Left cardiac atrium (tissue), 4 donors: ENCODE data around the gene THBS2. TPM values are rescaled to one million over a fixed set of nuclear protein-coding genes. Genes with fewer than 3 reads are reported as not detected.

Source experiments
- ATAC-seq, 2 donors: fragments of 200-7000 bp; cut with Tn5 transposase; one replicate each; pipeline ENCODE4 v1.9.1; 2020; ENCODE audit warnings: mild to moderate bottlenecking in 2 of 2, moderate library complexity in 2 of 2
- DNase-seq: peaks from one replicate; pipeline ENCODE4 v3.0.0-alpha.2; 2020
- intact Hi-C, 2 donors: fragments of 100-400 bp; cut with DNase I; formaldehyde crosslinking; loops; one replicate each; pipeline versions ENCODE4 v1.14.1 to v1.15.1; 2022 to 2023
- total RNA-seq, 2 donors: library from RNA; stranded (reverse); fragmentation: NEBNext Ultra II Directional; extraction: Animal tissue kit (Norgen Biotek cat#: 25700); gene quantifications; one replicate each; pipeline ENCODE4 v1.2.1, GENCODE V29; 2021
- donor health status: DM: no; HTN: yes; CAD: no.
- donor health status: DM: no; HTN: yes; CAD: no; lungs with severe emphysema.
- donor health status: DM: yes; HTN: yes; CAD: no.
- donor health status: Dilated cardiomyopathy.

Gene THBS2
- total RNA-seq, 2 donors from 2014 or later, result 22.7 to 74.8 TPM

DNA sequence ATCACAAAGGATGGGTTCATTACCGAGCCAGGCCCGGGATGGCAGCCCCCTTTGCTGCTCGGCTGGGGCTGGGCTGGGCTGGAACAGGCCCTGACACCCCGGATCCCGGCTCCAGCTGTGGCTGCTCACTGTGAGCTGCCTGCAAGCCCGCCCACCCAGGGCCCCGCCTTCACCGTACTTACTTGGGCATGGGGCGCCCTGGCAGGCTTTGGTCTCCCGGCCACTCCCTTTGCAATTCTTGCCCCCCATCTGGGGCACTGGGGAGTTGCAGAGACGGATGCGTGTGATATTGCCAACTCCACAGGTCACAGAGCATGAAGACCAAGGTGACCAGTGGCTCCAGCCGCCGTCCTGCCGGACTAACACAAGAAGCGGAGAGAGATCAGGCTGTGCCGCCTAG, 16.7 kb downstream of the THBS2 start:
- intact Hi-C loops, result no loop called here
- DNase-seq (no peak), ATAC-seq (no peak)

DNA sequence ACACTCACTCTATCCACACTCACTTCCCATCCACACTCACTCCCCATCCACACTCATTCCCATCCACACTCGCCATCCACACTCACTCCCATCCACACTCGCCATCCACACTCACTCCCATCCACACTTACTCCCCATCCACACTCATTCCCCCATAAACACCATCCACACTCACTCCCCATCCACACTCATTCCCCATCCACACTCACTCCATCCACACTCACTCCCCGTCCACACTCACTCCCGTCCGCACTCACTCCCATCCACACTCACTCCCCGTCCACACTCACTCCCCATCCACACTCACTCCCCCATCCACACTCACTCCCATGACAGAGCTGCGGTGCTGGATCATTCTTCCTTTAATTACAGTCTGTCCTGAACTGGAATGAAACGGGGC, 17.1 kb downstream of the THBS2 start:
- intact Hi-C loops, result no loop called here
- ATAC-seq, result no peak
- DNase-seq, result no peak

DNA sequence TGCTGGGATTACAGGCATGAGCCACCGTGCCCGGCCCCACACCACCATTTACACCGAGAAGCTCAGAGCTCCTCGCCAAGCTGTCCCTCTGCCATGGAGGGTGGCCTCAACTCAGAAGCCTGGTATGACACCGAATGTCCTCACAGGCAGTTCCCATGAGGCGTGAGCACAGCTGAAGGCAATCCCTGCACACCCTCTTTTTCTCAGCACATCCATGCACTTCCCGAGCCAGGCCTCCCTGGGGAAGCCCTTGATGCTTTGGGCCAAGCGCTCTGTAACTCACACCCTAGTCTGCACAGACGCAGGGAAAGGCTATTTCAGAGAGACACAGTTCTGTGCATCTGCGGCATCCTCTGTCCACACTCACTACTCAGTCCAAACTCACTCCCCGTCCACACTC, 18.4 kb downstream of the THBS2 start:
- no peak for ATAC-seq
- intact Hi-C loops, result no loop called here
- no peak for DNase-seq

DNA sequence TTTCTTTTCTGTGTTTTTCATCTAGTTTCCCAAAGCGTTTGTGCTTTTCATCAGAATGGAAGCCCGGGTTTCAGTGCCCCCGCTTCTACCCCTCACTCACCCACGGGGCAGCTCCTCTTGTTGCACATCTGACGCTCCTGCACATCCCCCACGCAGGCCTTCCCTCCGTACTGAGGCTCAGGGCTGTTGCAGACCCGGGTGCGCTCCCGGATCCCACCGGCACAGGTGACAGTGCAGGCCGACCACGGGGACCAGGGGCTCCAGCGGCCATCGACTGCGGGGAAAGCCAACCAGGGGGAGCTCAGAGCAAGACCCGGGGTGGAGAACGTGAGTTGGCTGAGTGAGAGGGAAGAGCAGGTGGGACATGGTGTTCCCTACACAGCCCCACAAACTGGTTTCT, 19.0 kb downstream of the THBS2 start:
- no peak for ATAC-seq
- DNase-seq, result no peak
- intact Hi-C loops, result no loop called here

DNA sequence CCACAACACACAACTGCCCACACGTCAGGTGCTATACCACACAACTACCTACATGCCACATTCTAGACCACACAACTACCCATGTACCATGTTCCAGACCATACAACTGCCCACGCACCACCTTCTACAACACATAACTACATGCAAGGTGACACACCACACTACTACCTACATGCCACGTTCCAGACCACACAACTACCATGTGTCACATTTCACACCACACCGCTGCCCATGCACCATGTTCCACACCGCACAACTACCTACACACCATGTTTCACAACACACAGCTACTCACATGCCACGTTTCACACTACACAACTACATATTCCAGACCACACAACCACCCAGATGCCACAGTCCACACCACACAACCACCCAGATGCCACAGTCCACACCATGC, 19.8 kb downstream of the THBS2 start:
- DNase-seq (no peak), ATAC-seq (no peak)
- intact Hi-C loops, result no loop called here

DNA sequence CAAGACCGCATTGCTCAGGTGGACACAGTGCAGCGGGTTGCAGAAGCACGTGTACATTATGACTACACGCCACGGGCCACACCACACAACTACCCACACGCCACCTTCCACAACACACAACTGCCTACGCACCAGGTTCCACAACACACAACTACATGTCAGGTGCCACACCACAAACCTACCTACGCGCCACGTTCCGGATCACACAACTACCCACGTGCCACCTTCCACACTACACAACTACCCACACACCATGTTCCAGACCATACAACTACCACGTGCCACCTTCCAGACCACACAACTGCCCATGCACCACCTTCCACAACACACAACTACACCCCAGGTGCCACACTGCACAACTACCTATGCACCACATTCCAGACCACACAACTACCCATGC, 20.5 kb downstream of the THBS2 start:
- ATAC-seq (no peak), DNase-seq (no peak)
- intact Hi-C loops, result no loop called here

DNA sequence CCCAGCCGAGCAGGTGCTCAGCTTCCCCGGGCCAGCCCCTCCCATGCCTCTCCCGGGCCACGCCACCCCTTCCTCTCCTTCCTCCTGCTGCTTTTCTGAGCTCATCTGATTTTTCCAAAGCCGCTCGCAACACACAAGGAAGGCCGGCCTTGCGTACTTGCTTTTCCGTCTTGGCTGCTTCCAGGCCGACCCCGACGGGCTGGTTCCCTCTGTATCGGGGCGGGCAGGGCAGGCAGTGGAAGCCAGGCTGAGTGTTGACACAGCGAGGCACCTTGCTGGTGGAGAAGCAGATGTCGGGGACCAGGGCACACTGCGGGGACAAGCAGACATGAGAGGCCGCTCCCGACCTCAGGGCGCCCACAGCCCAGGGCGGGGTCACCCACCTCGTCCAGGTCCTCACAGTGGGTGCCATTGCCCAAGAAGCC, 21.1 kb downstream of the THBS2 start:
- DNase-seq, result no peak
- ATAC-seq, result no peak
- intact Hi-C loops, result no loop called here

DNA sequence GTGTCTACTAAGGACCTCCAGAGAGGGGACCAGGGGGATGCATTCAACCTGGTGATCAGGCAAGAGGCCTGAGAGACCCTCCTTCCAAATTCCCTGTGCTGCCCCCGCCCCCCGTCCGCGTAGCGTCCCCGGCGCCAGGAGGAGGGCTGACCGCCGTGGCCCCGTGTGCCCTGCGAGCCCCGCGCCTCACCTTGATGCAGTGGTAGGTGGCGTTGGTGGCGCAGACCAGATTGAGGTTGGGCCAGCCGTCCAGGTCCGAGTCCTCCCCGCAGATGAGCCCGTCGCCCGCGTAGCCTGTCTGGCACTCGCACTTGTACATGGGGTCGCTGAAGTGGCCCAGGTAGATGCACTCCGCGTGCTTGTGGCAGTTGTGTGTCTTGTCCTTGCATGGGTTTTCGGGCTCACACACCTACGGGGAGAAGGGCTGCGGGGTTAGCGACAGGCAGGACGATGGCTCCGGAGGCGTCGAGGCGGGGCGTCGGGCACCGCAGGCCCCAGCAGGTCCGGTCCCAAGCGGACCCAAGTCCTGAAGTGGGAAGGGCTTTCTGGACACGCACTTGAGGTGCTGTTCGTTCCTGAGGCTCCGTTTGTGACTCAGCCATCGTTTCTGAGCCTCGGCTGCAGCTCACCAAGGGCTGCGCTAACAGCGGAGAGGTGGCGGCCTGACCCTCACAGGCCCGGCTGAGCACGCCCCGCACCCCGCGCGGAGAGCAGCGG, 21.7 kb downstream of the THBS2 start:
- DNase-seq (no peak), ATAC-seq (no peak)

DNA sequence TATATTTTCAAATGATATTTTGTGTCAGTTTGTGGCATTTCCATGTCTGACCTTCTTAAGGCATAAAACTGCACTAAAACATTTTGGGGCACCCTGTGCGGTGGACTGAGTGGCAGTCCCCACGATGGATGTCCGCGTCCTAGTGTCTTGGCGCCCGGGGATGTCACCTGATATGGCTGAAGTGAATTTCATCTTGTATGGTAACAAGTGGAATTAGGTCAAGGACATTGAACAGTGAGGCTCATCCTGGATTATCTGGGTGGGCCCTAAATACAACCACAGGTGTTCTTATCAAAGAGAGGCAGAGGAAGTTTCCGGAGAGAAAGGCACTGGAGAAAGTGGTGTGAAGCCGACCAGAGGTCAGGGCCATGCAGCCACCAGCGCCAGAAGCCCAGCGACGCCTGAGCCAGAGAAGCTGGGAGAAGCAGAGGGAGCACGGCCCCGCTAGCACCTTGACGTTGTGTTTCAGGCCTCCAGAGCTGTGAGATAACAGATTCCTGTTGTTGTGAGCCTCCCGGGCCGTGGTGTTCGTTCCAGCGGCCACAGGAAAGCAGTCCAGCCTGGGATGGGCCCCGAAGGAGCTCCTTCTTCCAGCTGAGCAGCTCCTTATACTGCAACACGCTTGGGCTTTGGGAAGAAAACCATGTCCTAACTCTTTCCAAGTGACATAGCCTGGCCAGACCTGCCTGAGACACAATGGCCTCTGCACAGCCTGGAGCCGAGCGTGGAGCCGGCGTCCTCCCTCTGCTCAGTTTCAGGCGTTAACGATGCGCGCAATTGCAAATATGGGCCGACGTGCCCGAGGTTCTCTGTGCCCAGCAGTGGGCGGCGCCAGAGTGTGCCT, 22.5 kb downstream of the THBS2 start:
- intact Hi-C loops, result no loop called here
- peak; percentile 8 to 28 for ATAC-seq

More for the DNA sequence above, 21.7 kb downstream of the THBS2 start:
- intact Hi-C loops, result no loop called here

DNA sequence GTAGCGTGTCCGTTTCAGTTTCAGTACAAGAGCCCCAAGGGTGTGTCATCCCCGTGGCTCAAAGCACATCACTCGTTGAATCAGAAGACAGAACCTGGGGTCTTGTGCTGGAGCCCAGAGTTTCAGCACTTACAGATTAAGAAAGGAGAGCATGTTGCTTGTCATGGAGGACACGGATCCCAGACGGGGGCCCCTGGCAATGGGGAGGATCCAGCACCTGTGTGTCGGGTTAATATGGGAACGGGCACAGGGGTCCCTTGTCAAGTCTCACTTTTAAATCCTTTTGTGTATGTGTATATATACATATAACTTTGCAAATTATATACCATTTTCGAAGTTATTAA, 23.4 kb downstream of the THBS2 start:
- ATAC-seq (no peak), DNase-seq (no peak)
- intact Hi-C loops, result no loop called here

More for the DNA sequence above, 22.5 kb downstream of the THBS2 start:
- DNase-seq, result no peak

DNA sequence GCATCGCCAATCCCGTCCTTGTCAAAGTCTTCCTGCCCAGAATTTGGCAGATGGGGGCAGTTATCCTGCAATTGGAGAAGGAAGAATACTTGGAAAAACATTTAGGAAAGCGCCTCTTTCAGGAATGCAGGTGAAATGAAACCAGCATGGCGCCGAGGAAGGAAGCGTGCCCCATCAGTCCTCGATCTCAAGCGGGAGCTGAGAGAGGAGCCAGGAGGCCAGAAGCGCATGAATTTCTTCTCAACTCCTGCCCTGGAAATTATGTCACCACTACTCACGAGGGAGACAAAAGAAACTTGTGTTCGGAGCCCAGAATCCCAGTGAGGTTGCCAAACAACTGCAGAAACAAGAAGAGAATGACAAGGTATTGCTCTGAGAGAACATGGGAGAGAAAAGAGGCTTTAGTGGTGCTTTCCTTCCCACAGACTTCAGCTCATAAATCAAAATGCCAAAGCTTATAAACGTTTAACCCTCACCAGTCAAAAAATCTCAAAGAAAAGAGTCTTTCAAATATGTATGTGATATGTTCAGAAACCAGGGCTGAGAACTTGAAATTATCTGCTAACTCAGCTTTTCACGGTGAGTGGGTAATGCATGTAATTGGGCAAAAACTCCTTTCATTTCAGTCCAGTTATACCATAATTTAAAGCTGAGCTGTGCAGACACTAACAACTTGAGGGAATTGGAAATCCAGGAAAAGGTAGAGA, 23.9 kb downstream of the THBS2 start:
- ATAC-seq (peak in 1 of 2 donors; percentile 29), DNase-seq (peak; percentile 6)
- intact Hi-C loops, result no loop called here

DNA sequence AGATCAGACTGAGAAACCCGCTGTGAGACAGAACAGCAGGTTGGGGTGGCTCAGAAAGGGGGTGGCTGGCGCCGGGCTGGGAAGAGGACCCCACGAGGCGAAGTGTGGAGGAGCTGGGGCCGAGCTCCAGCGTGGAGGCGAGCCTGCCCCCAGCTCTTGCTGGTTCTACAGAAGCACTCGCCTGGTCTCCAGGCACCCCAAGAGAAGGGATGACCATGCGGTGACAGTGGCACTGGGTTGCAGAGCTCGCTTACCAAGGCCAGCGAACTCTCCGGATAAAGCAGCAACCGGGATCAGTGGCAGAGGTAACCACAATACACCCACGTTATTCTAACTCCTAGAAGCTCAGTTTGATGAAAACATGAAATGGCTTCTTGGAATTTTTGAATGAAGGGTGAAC, 26.5 kb downstream of the THBS2 start:
- DNase-seq (no peak), ATAC-seq (no peak)
- intact Hi-C loops, result no loop called here

DNA sequence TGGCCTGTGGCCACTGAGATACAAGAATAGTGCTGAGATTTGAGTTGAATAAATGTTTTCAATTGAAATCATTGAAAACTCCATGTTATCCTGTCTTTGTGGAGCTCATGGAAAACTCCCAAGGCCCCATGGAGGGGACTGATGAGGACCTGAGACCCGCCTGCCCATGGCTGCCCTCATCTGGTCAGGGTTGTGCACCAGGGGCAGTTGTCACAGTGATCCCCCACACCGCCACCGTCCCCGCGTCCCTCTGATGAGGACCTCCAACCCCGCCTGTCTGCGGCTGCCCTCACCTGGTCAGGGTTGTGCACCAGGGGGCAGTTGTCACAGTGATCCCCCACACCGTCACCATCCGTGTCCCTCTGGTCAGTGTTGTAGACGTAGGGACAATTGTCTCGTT, 27.8 kb downstream of the THBS2 start:
- intact Hi-C loops, result no loop called here
- peak; percentile 20 for DNase-seq
- ATAC-seq, result no peak

DNA sequence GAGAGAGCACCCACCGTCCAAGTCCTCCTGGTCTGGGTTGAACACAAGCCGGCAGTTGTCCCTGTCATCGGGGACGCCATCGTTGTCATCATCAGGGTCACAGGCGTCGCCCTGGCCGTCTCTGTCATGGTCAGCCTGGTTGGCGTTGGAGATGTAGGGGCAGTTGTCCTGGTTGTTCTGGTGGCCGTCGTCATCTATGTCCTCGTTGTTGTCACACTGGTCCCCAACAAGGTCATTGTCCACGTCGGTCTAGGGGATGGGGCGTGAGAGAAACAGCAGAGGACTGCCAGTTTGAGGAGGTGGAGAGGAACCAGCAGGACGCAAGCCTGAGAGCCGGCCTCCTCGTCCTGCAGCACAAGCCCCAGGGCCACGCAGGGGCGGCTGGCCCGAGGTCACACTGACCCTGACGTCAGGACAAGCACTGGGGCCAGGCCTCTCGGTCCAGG, 28.5 kb downstream of the THBS2 start:
- DNase-seq (no peak), ATAC-seq (no peak)
- intact Hi-C loops, result no loop called here

DNA sequence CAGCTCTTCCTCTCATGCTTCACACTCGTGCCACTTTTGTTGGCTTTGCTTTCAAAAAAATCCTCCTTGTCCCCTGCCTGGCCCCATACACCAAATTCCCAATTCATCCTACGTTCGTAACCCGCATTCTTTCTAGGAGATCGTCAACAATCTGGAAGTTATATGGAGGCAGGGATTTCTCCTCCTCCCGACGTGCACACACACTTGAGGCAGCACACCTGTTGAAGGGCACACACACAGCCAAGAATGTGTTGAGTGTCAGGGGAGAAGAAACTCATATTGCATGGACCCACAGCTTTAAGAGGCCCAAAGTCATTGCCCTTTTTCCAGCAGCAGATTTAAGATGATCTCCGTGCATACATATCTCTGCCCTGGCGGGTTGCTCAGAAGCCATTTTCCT, 28.9 kb downstream of the THBS2 start:
- DNase-seq (no peak), ATAC-seq (peak in 1 of 2 donors; percentile 4)
- intact Hi-C loops, result no loop called here

DNA sequence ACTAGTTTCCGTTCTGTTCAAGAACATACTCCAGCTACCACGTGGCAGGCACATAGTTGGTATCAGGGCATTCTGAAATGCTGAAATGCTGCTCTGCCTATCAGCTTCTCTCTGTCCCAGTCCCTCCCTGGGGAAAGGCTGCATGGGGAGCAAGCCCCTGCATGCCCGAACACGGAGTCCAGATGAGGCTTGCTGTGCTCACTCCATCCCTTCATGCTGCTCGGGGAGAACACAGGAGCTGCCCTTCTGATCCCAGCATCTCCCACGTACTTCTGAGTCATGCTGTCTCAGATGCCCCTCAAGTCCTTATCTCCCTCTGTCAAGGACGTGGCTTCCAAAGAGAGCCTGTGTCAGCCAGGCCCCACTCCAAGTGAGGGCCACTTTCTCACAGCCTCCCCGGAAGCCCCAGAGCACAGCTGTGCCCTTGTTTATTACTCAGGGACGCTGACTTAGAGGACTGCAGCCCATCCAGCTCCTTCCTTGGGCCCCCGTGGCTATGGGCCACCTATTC, 29.4 kb downstream of the THBS2 start:
- ATAC-seq, result peak; percentile 78 to 86
- peak; percentile 62 for DNase-seq
- intact Hi-C loops, result no loop called here

DNA sequence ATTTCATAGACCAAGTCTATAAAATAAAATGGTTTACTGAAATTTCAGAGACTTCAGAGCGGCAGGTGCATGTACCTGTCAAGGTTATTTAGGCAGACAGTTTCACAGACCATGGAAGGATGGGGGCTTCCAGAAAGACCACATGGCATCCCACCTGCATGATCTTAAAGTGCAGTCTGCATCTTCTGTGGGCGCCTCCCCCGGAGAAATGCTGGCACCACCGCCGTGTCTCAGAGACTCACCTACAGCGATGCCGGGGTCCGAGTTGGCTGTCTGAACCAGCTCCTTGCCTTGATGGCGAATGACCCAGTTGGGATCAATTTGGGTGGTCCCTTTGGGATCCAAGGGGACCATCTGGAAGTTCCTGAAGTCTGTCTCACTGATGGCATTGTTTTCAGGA, 30.6 kb downstream of the THBS2 start:
- intact Hi-C loops, result no loop called here
- DNase-seq, result no peak

DNA sequence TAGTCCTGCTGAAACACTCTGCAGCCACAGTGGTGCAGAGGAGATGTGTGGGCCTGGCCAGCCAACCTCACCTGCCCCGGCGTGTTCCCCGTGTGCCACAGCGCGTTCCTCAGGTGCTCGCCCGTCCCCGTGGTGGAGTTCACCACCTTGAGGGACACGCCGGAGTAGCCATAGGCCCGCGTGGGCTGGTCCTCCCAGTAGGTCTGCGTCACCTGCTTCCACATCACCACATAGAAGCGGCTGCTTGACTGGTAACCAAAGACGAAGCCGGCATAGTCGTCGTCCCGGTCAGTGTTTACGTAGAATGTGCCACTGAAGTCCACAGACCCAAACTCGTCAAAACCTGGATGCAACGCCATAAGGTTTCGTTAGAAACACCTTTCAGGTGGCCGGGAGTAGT, 31.5 kb downstream of the THBS2 start:
- ATAC-seq (no peak), DNase-seq (no peak)
- intact Hi-C loops, result no loop called here

More for the DNA sequence above, 30.6 kb downstream of the THBS2 start:
- no peak for ATAC-seq

DNA sequence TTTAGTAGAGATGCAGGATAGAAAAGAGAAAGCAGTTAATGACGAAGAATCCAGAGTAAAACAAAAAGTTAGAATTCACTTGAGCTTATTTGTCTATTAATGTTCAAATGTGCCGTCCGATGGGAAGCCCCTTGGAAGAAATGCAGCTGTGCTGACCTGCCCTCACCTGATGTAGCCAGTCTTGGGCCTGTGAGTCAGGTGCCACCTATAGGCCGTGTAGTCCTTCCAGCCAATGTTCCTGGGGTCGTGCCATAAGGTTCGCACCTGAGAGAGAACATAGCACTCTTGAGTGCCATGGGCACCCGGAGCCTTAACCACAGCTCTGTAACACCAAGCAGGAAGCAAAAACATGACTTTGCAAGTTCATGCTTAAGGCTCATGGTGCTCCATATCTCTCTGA, 32.4 kb downstream of the THBS2 start:
- DNase-seq, result no peak
- intact Hi-C loops, result no loop called here

More for the DNA sequence above, 32.4 kb downstream of the THBS2 start:
- no peak for ATAC-seq
